HTR-8/SVneo (cell line): Measurements from ENCODE around the gene KRTAP5-7.
"Not testable (repeated sequence)": the region's sequence is repeated elsewhere in the genome, so short reads cannot be mapped to it uniquely, and the experiment has no call there.

ENCODE experiments used
- DNase-seq: peaks from one replicate; pipeline ENCODE4 v3.0.0; 2011; ENCODE audit warnings: low spot score, mixed read lengths; ENCODE audit not compliant: insufficient read length
- FAIRE-seq: peaks from 2 replicates; lab custom pipeline; 2011; peaks lifted over from hg19 to GRCh38; lab: Jason Lieb, UNC

Gene KRTAP5-7

GRCh38 chr11:71554996-71555395 is 27.9 kb downstream of the KRTAP5-7 start:
- no peak for DNase-seq
- no peak for FAIRE-seq

- DNase-seq (no peak), FAIRE-seq (no peak)
Observed at GRCh38 chr11:71555508-71555907, 28.4 kb downstream of the KRTAP5-7 start.

- DNase-seq (no peak), FAIRE-seq (peak; percentile 73)
Observed at GRCh38 chr11:71556018-71556417, 29.0 kb downstream of the KRTAP5-7 start.

GRCh38 chr11:71557257-71557656 is 30.2 kb downstream of the KRTAP5-7 start:
- no peak for DNase-seq
- FAIRE-seq: no peak

GRCh38 chr11:71558996-71559395 is 31.9 kb downstream of the KRTAP5-7 start:
- DNase-seq: no peak
- no peak for FAIRE-seq

- FAIRE-seq (no peak), DNase-seq (no peak)
Observed at GRCh38 chr11:71562120-71562519, 35.1 kb downstream of the KRTAP5-7 start.

- peak; percentile 77 for FAIRE-seq
- DNase-seq: peak; percentile 73
Observed at GRCh38 chr11:71563406-71563805, 36.3 kb downstream of the KRTAP5-7 start.

- no peak for FAIRE-seq
Observed at GRCh38 chr11:71564430-71564829, 37.4 kb downstream of the KRTAP5-7 start.

GRCh38 chr11:71565263-71565662 is 38.2 kb downstream of the KRTAP5-7 start, which contains the start of gene KRTAP5-10:
Gene KRTAP5-10, plus strand, starts transcription at chr11:71565563. Its CDS starts 25 bp downstream, at chr11:71565588.
- no peak for DNase-seq
- FAIRE-seq: no peak

More at GRCh38 chr11:71564430-71564829, 37.4 kb downstream of the KRTAP5-7 start:
- no peak for DNase-seq

GRCh38 chr11:71566081-71566620 is 39.1 kb downstream of the KRTAP5-7 start:
- no peak for FAIRE-seq

GRCh38 chr11:71566626-71567599 is 39.8 kb downstream of the KRTAP5-7 start:
- DNase-seq, FAIRE-seq: not testable (repeated sequence)

More at GRCh38 chr11:71566081-71566620, 39.1 kb downstream of the KRTAP5-7 start:
- DNase-seq: no peak

GRCh38 chr11:71567633-71568032 is 40.6 kb downstream of the KRTAP5-7 start:
- FAIRE-seq, DNase-seq: not testable (repeated sequence)

- FAIRE-seq (peak; percentile 69), DNase-seq (no peak)
Observed at GRCh38 chr11:71568704-71569349, 41.8 kb downstream of the KRTAP5-7 start.

GRCh38 chr11:71571101-71571850 is 44.2 kb downstream of the KRTAP5-7 start:
- not testable (repeated sequence) for FAIRE-seq, DNase-seq

GRCh38 chr11:71572811-71573210 is 45.7 kb downstream of the KRTAP5-7 start:
- DNase-seq: no peak
- FAIRE-seq: no peak

GRCh38 chr11:71574418-71574817 is 47.4 kb downstream of the KRTAP5-7 start:
- DNase-seq: no peak
- no peak for FAIRE-seq

- no peak for FAIRE-seq
- no peak for DNase-seq
Observed at GRCh38 chr11:71575723-71576424, 48.8 kb downstream of the KRTAP5-7 start.

GRCh38 chr11:71576688-71577465 is 49.8 kb downstream of the KRTAP5-7 start:
- not testable (repeated sequence) for DNase-seq, FAIRE-seq
